IPS DF 19.7 (cell line): ENCODE data around the gene IRAK2.
"Not testable (repeated sequence)": the region's sequence is repeated elsewhere in the genome, so short reads cannot be mapped to it uniquely, and the experiment has no call there.

Experiments
- DNase-seq: peaks from one replicate; pipeline ENCODE4 v3.0.0-alpha.2; 2013; ENCODE audit warnings: low read depth, low spot score

Gene IRAK2, protein sequence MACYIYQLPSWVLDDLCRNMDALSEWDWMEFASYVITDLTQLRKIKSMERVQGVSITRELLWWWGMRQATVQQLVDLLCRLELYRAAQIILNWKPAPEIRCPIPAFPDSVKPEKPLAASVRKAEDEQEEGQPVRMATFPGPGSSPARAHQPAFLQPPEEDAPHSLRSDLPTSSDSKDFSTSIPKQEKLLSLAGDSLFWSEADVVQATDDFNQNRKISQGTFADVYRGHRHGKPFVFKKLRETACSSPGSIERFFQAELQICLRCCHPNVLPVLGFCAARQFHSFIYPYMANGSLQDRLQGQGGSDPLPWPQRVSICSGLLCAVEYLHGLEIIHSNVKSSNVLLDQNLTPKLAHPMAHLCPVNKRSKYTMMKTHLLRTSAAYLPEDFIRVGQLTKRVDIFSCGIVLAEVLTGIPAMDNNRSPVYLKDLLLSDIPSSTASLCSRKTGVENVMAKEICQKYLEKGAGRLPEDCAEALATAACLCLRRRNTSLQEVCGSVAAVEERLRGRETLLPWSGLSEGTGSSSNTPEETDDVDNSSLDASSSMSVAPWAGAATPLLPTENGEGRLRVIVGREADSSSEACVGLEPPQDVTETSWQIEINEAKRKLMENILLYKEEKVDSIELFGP

DNA sequence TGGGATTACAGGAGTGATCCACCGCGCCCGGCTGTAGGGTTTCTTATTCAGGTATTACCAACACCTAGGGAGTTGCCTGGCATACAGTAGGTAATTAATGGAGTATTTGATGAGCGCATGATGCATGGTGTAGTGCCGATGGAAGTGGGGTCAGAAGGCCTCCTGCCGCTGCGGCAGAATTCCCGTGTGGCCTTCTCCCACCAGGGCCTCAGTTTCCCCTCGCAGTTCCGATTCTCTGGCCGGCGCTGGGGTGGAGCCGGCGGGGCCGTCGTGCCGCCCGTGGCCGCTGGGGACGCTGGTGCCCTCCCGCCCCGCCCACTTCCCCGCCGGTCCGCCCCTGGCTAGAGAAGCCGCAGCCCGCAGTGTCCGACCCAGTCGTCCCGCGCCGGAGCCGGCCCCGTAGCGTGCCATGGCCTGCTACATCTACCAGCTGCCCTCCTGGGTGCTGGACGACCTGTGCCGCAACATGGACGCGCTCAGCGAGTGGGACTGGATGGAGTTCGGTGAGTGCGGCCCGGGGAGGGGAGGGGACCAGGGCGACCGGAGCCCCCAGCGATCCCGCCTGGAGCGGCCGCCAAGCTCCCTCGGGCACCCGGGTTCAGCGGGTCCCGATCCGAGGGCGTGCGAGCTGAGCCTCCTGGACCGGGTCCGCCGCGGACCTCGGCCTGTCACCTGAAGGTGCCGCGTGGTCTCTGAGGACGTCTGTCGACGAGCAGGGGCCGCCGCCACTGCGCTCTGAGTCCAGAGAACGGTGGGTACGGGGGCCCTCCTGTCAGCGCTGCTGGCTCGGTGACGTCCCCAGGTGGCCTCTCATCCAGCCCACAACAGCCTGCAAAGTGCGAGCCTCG is at the start of gene IRAK2:
Gene IRAK2 (plus strand): TSS at position 374 of the 848 bp plus-strand sequence. CDS start 36 bp downstream, at position 410.
- no peak for DNase-seq

DNA sequence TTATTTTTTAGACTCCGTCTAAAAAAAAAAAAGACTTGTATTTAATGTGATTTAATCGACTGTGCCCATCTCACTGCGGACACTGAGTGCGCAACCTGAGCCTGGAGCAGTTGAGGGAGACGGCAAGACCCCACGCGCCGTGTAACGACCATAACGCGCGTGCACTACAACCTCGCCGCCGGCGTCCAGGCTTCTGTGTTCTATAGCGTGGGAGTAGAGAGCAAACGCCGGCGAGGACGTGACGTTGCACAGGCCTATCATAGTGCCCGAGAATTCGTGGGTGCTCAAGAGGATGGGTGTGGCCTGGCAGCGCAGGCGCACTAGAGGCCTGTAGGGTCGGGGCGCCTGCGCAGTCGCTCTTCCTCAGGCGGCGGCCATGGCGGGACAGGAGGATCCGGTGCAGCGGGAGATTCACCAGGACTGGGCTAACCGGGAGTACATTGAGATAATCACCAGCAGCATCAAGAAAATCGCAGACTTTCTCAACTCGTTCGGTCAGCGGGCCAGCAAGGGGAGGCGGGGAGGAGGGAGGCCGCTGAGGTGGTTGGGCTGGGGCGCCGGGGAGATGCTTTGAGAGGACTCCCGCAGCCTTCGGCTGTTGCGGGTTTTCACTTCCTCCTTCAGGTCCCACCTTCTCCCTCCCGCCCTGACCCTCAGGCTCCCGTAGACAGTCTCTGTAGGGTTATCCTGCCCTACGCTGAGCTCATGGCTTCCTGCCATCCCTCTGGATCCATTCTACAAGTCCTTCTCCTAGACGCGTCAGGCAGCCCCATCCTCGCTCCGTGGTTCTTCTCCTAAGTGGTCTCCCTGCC is 49.2 kb upstream of the IRAK2 start, which contains the start of gene BRK1:
Gene BRK1 (plus strand): TSS at position 350 of the 812 bp plus-strand sequence. CDS start 27 bp downstream, at position 377.
- peak; percentile 65 for DNase-seq

DNA sequence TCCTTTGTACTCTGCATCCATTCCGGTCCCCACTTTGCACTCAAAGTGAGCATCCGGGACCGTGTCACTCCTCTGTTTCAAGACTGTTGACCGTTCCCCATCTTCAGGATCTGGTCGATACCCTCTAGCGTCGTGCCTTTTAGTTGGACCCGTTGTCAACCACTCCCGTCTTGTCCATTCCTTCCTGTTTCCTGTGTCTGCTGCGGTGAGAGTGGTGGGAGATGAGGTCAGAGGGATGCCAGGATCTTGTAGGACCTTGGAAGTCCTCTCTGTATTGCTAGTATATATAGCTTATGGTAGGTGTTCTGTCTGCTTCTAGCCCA is 48.6 kb upstream of the IRAK2 start:
- no peak for DNase-seq

DNA sequence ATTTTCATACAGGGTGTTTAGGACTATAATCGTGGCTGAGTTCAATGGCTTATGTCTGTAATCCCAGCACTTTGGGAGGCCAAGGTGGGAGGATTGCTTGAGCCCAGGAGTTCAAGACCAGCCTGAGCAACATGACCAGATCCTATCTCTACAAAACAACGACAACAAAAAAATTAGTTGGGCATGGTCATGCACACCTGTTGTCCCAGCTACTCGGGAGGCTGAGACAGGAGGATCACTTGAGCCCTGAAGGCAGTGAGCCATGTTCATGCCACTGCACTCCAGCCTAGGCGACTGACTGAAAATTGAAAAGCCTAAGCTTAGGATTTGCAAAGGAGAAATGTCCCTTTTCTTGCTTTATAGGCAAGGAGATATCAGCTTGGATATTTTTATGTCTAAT is 47.8 kb upstream of the IRAK2 start:
- no peak for DNase-seq

DNA sequence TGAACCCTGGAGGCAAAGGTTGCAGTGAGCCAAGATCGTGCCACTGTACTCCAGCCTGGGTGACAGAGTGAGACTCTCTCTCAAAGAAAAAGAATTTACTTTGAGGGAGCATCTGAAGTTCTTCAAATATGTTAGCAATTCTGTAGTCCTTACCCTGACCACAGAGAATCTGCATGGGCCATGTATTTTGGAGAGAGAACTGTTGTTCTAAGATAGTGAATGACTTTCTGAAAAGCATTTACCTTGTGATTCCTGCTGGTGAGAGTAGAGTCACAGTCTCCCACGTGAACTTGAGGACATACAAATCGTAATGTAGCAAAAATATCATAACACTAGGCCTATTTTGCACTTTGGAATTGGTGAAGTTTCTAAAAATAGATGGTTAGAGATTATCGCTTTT is 45.3 kb upstream of the IRAK2 start:
- DNase-seq, result no peak

DNA sequence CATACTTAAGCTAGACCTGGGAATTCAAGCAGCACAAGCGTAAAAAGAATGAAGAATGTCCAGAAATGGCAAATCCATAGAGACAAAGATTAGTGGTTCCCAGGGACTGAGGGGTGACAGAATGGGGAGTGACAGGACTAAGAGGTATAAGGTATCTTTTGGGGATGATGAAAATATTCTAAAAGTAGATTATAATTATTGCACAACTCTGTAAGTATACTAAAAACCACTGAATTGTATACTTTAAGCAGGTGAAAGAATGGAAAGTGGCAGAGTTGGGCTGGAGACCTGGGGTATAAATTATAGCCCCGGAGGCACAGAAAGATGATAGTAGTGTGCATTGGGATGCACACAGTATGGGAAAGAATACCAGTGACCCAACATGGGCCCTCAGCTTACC is 43.7 kb upstream of the IRAK2 start:
- no peak for DNase-seq

DNA sequence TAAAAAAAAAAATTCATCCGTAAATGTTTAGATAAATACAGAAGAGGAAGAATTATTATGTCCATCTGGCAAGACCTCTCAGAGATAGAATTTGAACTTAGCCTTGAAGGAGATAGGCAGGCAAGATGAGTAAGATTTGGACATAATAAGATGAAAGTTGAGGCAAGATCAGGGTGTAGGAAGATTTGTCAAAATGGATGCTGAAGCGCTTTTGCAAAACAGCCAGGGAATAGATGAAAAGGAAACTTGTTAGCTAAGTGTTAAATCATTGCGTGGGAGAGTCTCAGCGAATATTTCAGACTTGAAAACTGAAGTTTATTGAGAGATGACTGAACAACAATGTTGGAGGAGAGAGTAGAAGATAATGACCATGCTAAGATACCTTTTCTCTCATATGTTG is 42.0 kb upstream of the IRAK2 start:
- DNase-seq, result no peak

DNA sequence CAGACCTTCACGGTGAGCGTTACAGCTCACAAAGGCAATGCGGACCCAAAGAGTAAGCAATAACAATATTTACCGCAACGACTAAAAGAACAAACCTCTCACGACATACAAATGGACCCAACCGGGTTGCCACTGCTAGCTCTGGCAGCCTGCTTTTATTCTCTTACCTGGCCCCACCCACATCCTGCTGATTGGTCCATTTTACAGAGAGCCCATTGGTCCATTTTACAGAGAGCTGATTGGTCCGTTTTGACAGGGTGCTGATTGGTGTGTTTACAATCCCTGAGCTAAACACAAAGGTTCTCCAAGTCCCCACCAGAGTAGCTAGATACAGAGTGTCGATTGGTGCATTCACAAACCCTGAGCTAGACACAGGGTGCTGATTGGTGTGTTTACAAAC is 28.8 kb upstream of the IRAK2 start:
- DNase-seq, result not testable (repeated sequence)

DNA sequence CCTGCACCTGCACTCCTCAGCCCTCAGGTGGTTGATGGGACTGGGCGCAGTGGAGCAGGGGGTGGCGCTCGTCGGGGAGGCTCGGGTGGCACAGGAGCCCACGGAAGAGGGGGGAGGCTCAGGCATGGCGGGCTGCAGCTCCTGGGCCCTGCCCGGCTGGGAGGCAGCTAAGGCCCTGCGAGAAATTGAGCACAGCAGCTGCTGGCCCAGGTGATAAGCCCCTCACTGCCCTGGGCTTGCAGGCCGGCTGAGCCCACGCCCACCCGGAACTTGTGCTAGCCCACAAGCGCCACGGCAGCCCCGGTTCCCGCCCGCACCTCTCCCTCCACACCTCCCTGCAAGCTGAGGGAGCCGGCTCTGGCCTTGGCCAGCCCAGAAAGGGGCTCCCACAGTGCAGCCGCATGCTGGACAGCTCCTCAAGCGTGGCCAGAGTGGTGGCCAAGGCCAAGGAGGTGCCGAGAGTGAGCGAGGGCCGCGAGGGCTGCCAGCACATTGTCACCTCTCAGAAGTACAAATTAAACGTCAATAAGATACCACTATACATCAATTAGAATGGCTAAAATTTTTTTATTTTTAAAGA is 28.2 kb upstream of the IRAK2 start:
- DNase-seq, result no peak

DNA sequence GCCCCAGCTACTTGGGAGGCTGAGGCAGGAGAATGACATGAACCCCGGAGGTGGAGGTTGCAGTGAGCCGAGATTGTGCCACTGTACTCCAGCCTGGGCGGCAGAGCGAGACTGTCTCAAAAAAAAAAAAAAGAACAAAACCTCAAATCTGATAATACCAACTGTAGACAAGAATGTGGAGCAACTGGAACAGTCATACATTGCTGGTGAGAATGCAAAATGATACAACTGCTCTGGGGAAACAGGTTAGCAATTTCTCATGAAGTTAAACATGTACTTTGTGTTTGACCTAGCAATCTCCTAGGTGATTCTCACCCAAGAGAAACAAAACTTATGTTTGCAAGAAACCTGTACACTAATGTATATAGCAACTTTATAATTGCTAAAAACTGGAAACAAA is 27.5 kb upstream of the IRAK2 start:
- no peak for DNase-seq

DNA sequence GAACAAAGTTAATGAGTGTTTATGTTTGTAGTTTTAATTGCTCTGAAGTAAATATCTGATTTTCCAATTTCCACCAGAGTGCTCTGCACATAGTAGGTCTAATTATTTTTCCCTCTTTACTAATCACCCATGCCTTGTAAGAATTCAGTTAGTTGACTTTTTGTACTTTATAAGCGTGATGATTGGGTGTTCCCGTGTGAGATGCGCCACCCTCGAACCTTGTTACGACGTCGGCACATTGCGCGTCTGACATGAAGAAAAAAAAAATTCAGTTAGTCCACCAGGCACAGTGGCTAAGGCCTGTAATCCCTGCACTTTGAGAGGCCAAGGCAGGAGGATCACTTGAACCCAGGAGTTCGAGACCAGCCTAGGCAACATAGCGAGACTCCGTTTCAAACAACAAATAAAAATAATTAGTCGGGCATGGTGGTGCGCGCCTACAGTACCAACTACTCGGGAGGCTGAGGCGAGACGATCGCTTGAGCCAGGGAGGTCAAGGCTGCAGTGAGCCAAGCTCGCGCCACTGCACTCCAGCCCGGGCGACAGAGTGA is 23.6 kb upstream of the IRAK2 start:
- DNase-seq, result no peak

DNA sequence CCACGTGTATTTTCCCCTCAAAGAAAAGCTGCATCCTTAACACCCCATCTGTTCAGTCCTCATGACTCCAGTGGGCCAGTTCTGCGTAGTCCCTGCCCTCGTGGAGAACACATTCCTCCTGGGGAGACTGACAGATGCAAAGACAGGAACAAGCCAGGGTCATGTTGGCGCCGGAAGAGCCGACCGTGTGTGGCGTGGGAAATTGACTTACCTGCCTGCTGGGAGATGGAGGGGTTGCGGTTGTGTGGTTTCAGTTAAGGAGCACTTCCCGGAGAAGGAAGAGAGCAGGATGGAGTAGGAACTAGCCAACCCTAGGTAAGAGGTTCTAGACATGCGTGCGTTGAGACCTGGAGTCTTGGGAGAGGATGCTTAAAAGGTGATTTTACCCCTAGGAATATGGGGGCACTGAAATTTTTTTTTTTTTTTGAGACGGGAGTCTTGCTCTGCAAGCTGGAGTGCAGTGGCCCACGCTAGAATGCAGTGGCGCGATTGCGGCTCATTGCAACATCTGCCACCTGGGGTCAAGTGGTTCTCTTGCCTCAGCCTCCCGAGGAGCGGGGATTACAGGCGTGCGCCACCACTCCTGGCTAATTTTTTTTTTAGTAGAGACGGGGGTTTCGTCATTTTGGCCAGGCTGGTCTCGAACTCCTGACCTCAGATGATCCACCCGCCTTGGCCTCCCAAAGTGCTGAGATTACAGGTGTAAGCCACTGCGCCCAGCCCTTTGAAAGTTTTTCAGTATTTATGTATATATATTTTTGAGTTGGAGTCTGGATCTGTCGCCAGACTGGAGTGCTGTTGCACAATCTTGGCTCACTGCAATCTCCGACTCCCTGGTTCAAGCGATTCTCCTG is 21.8 kb upstream of the IRAK2 start:
- DNase-seq, result no peak

DNA sequence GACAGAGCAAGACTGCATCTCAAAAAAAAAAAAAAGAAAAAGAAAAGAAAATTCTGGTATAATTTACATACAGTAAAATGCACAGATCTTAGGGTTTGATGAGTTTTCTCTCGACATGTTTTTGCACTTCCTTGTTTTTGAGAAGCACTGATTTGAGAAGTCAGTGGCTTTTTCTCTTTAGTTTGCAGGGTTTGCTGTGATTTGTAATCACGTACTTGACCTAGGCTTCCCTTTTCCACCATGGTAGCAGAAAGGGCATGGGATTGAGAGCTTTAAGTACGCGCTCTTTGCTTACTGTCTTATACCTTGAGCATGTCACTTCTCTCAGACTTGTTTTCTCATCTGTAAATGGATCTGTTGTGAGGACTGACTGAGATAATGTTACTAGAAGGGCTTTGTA is 19.0 kb upstream of the IRAK2 start:
- DNase-seq, result no peak

DNA sequence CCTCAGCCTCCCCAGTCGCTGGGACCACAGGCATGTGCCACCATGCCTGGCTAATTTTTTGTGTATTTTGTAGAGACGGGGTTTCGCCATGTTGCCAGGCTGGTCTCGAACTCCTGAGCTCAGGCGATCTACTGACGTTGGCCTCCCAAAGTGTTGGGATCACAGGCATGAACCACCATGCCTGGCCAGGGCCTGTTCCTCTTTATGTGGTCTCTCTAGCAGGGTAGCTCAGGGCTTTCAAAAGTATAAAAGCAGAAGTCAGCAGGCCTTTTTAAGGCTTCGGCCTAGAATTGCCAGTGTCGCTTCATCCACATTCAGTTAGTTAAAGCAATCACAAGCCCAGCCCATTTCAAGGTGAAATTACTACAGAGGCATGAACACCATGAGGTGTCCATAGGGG is 15.5 kb upstream of the IRAK2 start:
- no peak for DNase-seq

DNA sequence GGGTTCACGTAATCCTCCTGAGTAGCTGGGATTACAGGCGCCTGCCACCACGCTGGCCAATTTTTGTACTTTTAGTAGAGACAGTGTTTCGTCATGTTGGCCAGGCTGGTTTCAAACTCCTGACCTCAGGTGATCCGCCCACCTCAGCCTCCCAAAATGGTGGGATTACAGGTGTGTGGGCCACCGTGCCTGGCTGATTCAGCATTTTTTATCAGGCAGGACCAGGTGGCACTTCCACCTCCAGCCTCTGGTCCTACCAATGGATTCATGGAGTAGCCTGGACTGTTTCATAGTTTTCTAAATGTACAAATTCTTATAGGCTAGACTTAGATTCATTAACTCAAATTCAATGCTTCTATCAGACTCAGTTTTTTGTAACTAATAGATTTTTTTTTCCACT is 13.7 kb upstream of the IRAK2 start:
- DNase-seq, result no peak

DNA sequence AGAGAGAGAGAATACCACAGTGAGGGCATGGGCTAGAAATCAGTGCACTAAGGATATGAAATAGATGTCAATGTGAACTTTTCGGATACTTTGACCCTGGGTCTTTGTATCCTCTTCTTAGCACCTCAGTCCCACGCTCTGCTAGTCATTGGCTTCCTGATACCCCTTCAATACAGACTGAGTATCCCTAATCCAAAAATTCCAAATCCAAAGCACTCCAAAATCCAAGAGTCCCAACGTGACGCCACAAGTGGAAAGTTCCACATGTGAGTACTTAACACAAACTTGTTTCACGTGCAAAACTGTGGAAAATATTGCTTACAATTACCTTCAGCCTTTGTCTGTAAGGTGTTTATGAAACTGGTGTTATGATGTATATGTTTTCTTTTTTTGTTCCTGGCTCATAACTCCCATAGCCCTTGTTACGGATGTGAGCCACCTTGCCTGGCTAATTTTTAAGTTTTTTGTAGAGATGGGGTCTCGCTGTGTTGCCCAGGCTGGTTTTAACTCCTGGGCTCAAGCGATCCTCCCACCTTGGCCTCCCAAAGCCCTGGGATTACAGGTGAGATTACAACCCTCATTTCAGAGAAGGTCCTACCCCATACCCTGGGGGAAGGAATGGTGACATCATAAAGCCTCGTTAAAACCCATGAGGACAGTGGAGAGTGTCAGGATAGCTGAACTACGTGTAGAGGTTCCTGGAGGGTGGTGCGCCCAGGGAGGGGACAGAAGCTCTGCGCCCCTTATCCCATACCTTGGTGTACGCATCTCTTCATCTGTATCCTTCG is 10.2 kb upstream of the IRAK2 start:
- DNase-seq, result no peak

DNA sequence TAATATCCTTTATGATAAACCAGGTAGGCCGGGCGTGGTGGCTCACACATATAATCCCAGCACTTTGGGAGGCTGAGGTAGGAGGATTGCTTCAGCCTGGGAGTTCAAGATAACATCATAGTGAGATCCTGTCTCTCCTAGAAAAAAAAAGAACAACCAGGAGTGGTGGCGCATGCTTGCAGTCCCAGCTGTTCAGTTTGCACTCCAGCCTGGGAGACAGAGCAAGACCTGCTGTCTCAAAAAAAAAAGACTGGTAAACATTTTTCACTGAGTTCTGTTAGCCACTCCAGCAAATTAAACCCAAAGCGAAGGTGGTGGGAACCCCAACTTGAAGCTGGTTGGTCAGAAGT is 9.6 kb upstream of the IRAK2 start:
- DNase-seq, result no peak

DNA sequence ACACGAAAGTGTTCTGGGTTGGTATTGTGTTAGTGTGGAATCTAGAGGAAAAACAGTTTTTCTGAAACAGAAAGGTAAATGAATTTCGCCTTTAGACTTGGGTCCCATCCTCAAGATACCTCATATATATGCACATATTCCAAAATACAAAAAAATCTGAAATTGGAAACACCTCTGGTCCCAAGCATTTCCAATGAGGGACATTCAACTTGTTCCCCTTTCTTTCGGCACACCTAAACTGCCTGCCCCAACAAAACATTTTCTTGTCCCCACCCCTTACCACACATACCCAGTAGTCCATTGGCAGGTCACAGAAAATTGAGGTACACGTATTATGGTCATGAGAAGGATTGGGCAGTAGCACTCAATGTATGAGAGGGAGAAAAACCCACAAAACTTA is 9.1 kb upstream of the IRAK2 start:
- DNase-seq, result no peak

DNA sequence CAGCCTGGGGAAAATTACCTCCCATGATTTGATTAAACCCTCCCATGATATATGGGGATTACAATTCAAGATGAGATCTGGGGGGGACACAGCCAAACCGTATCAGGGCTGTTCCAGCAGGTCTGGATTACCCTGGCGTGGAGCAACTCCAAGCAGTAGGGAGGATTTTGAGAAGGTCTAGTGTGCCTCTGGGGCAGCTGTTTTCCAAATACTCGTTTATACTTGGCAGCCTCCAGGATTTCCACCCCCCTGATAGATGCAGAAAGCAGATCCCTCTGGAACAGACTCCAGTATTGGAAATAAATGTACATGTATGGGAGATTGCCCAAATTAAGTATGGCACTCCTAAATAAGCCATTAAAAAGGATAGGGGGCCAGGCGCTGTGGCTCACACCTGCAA is 7.7 kb upstream of the IRAK2 start:
- DNase-seq, result no peak
